ENCODE results near the gene PLEKHG5. TPM values are rescaled to one million over a fixed set of nuclear protein-coding genes. Genes with fewer than 3 reads are reported as not detected.

The PLEKHG5 gene
- total RNA-seq, 4 donors from 2014 or later = 6.6 to 24.6 (median 7.9) TPM

DNA sequence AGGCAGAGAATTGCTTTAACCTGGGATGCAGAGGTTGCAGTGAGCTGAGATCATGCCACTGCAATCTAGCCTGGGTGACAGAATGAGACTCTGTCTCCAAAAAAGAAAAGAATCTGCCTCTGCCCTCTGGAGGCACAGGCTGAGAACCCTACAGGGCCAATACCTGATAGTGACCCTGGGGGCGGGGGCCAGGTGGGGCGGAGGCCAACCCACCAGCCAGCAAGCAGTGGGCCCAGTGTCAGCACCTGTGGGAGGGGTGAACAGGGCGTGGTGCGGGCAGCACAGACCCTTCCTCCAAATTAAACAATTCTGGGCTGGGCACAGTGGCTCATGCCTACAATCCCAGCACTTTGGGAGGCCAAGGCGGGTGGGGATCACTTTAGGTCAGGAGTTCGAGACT, 19.0 kb upstream of the PLEKHG5 start:
- DNase-seq (ENCODE audit: low spot score) = no peak
- TF ChIP-seq, protein P1, sequence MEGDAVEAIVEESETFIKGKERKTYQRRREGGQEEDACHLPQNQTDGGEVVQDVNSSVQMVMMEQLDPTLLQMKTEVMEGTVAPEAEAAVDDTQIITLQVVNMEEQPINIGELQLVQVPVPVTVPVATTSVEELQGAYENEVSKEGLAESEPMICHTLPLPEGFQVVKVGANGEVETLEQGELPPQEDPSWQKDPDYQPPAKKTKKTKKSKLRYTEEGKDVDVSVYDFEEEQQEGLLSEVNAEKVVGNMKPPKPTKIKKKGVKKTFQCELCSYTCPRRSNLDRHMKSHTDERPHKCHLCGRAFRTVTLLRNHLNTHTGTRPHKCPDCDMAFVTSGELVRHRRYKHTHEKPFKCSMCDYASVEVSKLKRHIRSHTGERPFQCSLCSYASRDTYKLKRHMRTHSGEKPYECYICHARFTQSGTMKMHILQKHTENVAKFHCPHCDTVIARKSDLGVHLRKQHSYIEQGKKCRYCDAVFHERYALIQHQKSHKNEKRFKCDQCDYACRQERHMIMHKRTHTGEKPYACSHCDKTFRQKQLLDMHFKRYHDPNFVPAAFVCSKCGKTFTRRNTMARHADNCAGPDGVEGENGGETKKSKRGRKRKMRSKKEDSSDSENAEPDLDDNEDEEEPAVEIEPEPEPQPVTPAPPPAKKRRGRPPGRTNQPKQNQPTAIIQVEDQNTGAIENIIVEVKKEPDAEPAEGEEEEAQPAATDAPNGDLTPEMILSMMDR (IDR thresholded peaks at IDR 0.05) = no peak
- no peak for ATAC-seq (ENCODE audit: low FRiP score)

DNA sequence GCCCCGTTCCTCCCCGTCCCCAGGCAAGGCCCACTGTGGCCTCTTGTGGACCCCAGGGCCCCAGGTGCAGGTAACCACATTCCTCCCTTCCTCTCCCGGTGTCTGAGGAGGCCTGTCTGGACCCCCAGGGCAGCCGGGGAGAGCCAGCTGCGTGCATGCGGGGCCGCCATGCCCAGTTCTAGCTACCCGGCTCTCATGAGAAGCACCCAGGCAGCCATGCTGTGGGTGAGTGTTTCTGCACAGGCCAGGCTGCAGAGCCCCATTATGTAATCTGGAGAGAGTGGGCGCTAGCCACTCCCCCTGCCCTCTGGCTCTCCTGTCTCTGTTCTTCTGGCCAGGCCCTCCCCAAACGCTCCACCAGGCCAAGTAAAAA, 18.4 kb upstream of the PLEKHG5 start:
- no peak for DNase-seq (ENCODE audit: low spot score)
- no peak for ATAC-seq (ENCODE audit: low FRiP score)
- TF ChIP-seq, protein P1 (IDR thresholded peaks at IDR 0.05) = no peak

DNA sequence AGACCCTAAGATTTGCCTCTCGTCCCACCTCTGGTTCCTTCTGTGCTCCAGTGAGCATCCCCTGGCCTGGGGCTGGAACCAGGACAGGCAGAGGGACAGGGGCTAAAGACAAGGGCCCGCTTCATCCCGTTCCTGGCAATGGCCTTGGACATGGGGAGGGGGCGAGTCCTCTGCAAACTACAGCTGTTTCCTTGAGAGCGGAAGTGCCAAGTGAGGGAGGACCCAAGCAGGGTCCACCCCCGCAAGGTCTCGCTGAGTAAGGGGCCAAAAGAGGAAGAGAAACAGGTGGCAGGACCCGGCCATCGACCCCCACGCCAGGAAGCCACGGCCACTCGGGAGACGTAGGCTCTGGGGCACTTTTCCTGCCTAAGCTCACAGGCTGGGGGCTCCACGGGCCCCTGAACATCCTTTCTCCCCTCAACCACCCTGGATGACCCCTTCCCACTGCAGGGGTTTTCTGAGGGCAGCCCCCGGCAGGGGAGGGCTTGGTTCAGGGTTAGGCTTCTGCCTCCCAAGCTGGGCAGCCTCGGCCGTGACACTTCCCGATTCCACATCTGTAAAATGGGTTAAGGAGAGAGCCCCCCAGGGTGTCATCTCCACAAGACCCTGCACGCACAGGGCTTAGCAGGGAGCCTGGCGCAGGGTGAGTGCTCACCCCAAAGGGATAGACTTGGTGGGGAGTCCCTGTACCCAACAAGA, 17.9 kb upstream of the PLEKHG5 start:
- DNase-seq (ENCODE audit: low spot score) (no peak), ATAC-seq (ENCODE audit: low FRiP score) (no peak)
- TF ChIP-seq, protein P1 (IDR thresholded peaks at IDR 0.05) = no peak

DNA sequence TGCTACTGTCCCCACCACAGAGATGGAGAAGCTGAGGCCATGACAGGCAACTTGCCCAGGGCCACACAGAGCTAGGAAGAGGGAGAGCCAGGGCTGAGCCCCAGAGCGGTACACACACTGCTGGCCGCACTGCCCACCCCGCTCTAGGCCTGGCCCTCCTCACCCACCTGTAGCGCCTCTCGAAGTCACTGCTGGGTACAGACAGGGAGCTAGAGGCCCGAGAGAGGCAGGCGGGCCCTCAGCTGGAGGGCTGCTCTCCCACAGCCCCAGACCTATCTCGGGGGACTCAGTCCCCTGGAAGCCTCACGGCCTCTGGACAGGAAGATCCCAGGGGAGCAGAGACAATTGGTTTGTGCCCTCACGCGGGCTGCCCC, 17.3 kb upstream of the PLEKHG5 start:
- DNase-seq (ENCODE audit: low spot score) (no peak), ATAC-seq (ENCODE audit: low FRiP score) (no peak)
- TF ChIP-seq, protein P1 (IDR thresholded peaks at IDR 0.05) = no peak

DNA sequence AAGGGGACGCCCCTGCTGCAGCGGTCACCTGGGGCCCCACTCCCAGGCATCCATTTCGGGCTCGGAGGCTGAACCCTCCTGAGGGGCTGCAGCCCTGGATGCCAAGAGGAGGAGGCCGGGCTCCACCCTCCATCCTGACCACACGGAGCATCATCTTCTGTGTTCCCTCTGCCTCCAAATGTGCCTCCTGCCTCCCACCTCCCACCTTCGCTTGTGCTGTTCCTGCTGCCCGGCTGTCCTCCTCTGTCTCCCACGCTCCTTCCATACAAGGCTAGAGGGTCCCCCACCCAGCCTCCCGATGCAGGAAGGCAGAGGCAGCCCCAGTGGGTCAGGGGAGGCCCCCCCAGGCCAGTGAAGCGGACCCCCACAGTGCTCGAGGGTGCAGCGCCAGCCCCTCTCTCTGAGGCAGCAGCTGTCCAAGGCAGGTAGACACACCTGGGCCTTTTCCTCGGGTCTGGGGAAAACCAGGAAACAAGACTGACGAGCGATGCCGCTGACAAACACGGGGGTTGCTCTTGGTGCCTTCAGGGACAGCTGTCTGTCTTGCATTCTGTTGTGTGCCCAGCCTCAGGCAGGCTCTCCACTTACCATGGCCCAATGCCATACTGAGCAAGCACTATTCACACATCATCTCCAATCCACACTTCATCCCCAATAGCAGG, 16.8 kb upstream of the PLEKHG5 start:
- ATAC-seq (ENCODE audit: low FRiP score) (no peak), DNase-seq (ENCODE audit: low spot score) (no peak)
- TF ChIP-seq, protein P1 (IDR thresholded peaks at IDR 0.05) = no peak

DNA sequence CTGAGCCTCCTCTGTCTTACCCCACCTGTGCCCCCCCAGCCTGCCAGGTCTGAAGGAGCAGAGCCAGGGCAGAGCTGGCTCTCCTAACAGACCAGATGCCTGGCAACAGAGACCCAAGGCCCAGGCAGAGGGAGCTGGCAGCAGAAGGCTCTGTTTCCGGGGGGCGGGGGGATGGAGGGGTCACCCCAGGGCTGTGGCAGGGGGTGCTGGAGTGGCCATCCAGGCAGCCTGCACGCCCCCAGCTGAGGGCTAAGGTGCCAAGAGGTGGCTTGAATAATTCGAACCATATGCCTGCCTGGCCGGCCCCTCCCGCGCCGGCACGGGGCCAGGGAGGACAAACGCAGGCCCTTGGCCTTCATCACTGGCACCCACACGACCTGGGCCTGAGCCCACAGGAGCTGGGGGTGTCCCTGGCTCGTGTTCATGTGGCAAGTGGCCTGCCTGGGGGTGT, 16.0 kb upstream of the PLEKHG5 start:
- ATAC-seq (ENCODE audit: low FRiP score) (no peak), DNase-seq (ENCODE audit: low spot score) (no peak)
- TF ChIP-seq, protein P1 (IDR thresholded peaks at IDR 0.05) = no peak

DNA sequence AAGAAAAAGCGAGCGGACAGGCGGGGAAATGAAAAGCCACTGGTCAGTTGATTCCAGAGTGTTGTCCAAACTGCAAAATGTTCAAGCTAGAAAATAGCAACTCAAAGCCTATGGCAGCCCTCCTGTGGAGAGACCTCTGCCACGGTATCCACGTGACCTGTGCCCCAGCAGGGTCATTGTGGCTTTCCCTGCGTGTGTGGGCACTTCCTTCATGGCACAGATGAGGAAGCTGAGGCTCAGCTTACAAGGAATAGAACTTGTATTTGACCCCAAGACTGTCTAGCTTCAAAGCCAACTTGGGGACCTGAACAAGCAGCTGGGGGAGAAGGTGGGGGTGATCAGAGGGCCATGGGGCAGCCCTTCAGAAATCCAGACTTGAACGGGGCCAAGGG, 15.6 kb upstream of the PLEKHG5 start:
- ATAC-seq (ENCODE audit: low FRiP score) (no peak), DNase-seq (ENCODE audit: low spot score) (no peak)
- TF ChIP-seq, protein P1 (IDR thresholded peaks at IDR 0.05) = no peak

All from omental fat pad (tissue), 4 donors.